HPDE6-E6E7 (cell line): ENCODE measurements around the gene YJU2.
"Not testable (repeated sequence)": the region's sequence is repeated elsewhere in the genome, so short reads cannot be mapped to it uniquely, and the experiment has no call there.

Experiments
- DNase-seq: peaks from one replicate; pipeline ENCODE4 v3.0.0; 2011; ENCODE audit warnings: missing footprints; ENCODE audit errors: extremely low spot score

Gene YJU2

GRCh38 chr19:4267901-4268815, 21.3 kb downstream of the YJU2 start:
- no peak for DNase-seq

GRCh38 chr19:4268816-4269430, 22.0 kb downstream of the YJU2 start:
- DNase-seq: no peak

GRCh38 chr19:4272894-4273293, 26.0 kb downstream of the YJU2 start:
- no peak for DNase-seq

- not testable (repeated sequence) for DNase-seq
These were observed 27.4 kb downstream of the YJU2 start for GRCh38 chr19:4274321-4274686.

GRCh38 chr19:4277191-4277696, 30.4 kb downstream of the YJU2 start:
- DNase-seq: no peak

- DNase-seq: no peak
These were observed 31.1 kb downstream of the YJU2 start for GRCh38 chr19:4278010-4278409.

GRCh38 chr19:4278419-4279266, 31.8 kb downstream of the YJU2 start, which contains the start of gene SHD:
SHD (plus strand) TSS chr19:4279266; CDS start chr19:4280064, 798 bp downstream.
- DNase-seq: no peak

GRCh38 chr19:4279267-4279529, 32.3 kb downstream of the YJU2 start:
- DNase-seq: no peak

GRCh38 chr19:4279530-4280422, 32.9 kb downstream of the YJU2 start:
- DNase-seq: no peak

- no peak for DNase-seq
These were observed 37.5 kb downstream of the YJU2 start for GRCh38 chr19:4284176-4284958.

- no peak for DNase-seq
These were observed 38.1 kb downstream of the YJU2 start for GRCh38 chr19:4284974-4285373.

- not testable (repeated sequence) for DNase-seq
These were observed 39.3 kb downstream of the YJU2 start for GRCh38 chr19:4286141-4286540.

- DNase-seq: no peak
These were observed 41.4 kb downstream of the YJU2 start for GRCh38 chr19:4288091-4288777.

GRCh38 chr19:4291184-4291732, 44.4 kb downstream of the YJU2 start:
- no peak for DNase-seq

GRCh38 chr19:4292515-4292914, 45.6 kb downstream of the YJU2 start:
- DNase-seq: no peak

- no peak for DNase-seq
These were observed 47.5 kb downstream of the YJU2 start for GRCh38 chr19:4294389-4294788.

GRCh38 chr19:4295972-4296771, 49.3 kb downstream of the YJU2 start:
- no peak for DNase-seq

- DNase-seq: no peak
These were observed 51.3 kb downstream of the YJU2 start for GRCh38 chr19:4297901-4298809.
